Spleen (tissue), 11 donors: Measurements from ENCODE around the gene SRSF2. TPM values are rescaled to one million over a fixed set of nuclear protein-coding genes. Genes with fewer than 3 reads are reported as not detected.
"Not testable (repeated sequence)": the region's sequence is repeated elsewhere in the genome, so short reads cannot be mapped to it uniquely, and the experiment has no call there.

ENCODE experiments used
- DNase-seq: peaks from one replicate; pipeline ENCODE4 v3.0.0-alpha.2; 2020
- H3K27ac ChIP-seq, 8 donors: fragments of 200-600 bp; sonication (generic) in 7 of 8; 1 replicate in 4 of 8; 2 replicates in 4 of 8; pipeline versions ENCODE4 v1.5.0 to v1.8.0; 2016 to 2021; ENCODE audit warnings: inconsistent platforms in 4 of 8, mild to moderate bottlenecking in 4 of 8, moderate library complexity in 1 of 8
- H3K27me3 ChIP-seq, 7 donors: fragments of 200-600 bp; sonication (generic) in 6 of 7; replicated peaks in 1 of 7; 1 replicate in 4 of 7; 2 replicates in 3 of 7; pipeline versions ENCODE4 v1.5.0 to v1.8.0; 2016 to 2021; ENCODE audit warnings: inconsistent platforms in 3 of 7, mild to moderate bottlenecking in 1 of 7
- H3K36me3 ChIP-seq, 6 donors: fragments of 200-600 bp; sonication (generic) in 5 of 6; 1 replicate in 4 of 6; 2 replicates in 2 of 6; pipeline versions ENCODE4 v1.5.0 to v1.8.0; 2016 to 2021; ENCODE audit warnings: inconsistent platforms in 2 of 6
- H3K4me1 ChIP-seq, 6 donors: fragments of 200-600 bp; sonication (generic) in 5 of 6; 1 replicate in 3 of 6; 2 replicates in 3 of 6; pipeline versions ENCODE4 v1.5.0 to v1.8.0; 2016 to 2021; ENCODE audit warnings: inconsistent platforms in 3 of 6
- H3K4me3 ChIP-seq, 8 donors: fragments of 200-600 bp; sonication (generic) in 7 of 8; 1 replicate in 4 of 8; 2 replicates in 4 of 8; pipeline versions ENCODE4 v1.5.0 to v1.8.0; 2016 to 2021; ENCODE audit warnings: inconsistent platforms in 4 of 8, mild to moderate bottlenecking in 4 of 8, moderate library complexity in 2 of 8
- H3K9me3 ChIP-seq, 8 donors: fragments of 200-600 bp; sonication (generic) in 7 of 8; 1 replicate in 4 of 8; 2 replicates in 4 of 8; pipeline versions ENCODE4 v1.5.0 to v1.8.0; 2016 to 2021; ENCODE audit warnings: inconsistent platforms in 4 of 8
- CTCF ChIP-seq, 11 experiments: fragments of 200-600 bp in 7 of 11; fragments of 450-650 bp in 4 of 11; sonication (generic) in 4 of 11; IDR thresholded peaks in 8 of 11; conservative IDR thresholded peaks in 3 of 11; 1 replicate in 7 of 11; 2 replicates in 4 of 11; pipeline versions ENCODE4 v1.4.0 to v1.8.0; 2016 to 2021; ENCODE audit warnings: antibody characterized with exemption in 11 of 11, inconsistent platforms in 4 of 11, mild to moderate bottlenecking in 1 of 11
- POLR2A ChIP-seq, 3 donors: fragments of 450-650 bp; IDR thresholded peaks; one replicate each; pipeline ENCODE4 v1.5.1; 2017; ENCODE audit warnings: antibody characterized with exemption in 3 of 3, mild to moderate bottlenecking in 1 of 3
- POLR2AphosphoS5 ChIP-seq, 3 donors: sonication (generic); formaldehyde crosslinking; IDR thresholded peaks; one replicate each; pipeline ENCODE4 v1.5.1; 2017; ENCODE audit warnings: antibody characterized with exemption in 3 of 3
- WGBS, 5 donors: extraction: QIAGEN DNeasy Blood & Tissue Kit in 3 of 5; methylation state at CpG; one replicate each; pipeline versions ENCODE4 v1.1.5 to v1.1.7; 2013 to 2018; 5-methylcytosine and 5-hydroxymethylcytosine counted together
- intact Hi-C: fragments of 100-400 bp; cut with DNase I; formaldehyde crosslinking; loops from one replicate; pipeline ENCODE4 v1.15.0; 2023; ENCODE audit warnings: low total_unique reads
- polyA plus RNA-seq, 3 donors: library from polyadenylated mRNA; stranded (reverse); fragments of 200-250 nt; gene quantifications; one replicate each; pipeline ENCODE4 v1.2.1, GENCODE V29; 2013
- total RNA-seq, 7 donors: library from RNA; depleted of rRNA in 3 of 7; stranded (reverse); fragments of >200 nt in 3 of 7; fragmentation: NEBNext Ultra II Directional in 4 of 7; extraction: Animal tissue kit (Norgen Biotek cat#: 25700) in 4 of 7; gene quantifications; one replicate each; pipeline versions ENCODE4 v1.1.0 to v1.2.1, GENCODE V29; 2016 to 2021
- donor health status: healthy with polysubstance abuse.
- donor health status: DM: no; HTN: no; CAD: no; lungs with moderate emphysema.
- donor health status: DM: no; HTN: no; CAD: no.
- donor health status: Bipolar disorder and iron deficiency.
- donor health status: healthy.
- donor health status: DM: no; HTN: no; CAD: no.
- donor health status: DM: yes; HTN: yes; CAD: no.

Gene SRSF2
- total and polyA plus RNA-seq, 10 donors = 159 to 239 (median 196) TPM

- WGBS, 5 donors = 76 to 83% (median 79%) methylated on average over 2 of the region's 2 CpGs
- Histone ChIP-seq H3K36me3 (peaks cover 0 to 80% (median 57%) of the 10 kb centered on the region in 6 donors), H3K4me3 (peak overlapping the region in 1 of 8 donors; percentile 56), H3K27ac (peak overlapping the region in 7 of 8 donors; percentile 72 to 92 (median 87)), H3K9me3 (no peaks in the 10 kb centered on the region), H3K4me1 (peaks cover 17 to 82% (median 43%) of the 10 kb centered on the region in 6 donors), H3K27me3 (no peaks in the 10 kb centered on the region)
- intact Hi-C loops = no loop called here
- peak; percentile 72 for DNase-seq
- TF ChIP-seq POLR2AphosphoS5 (IDR thresholded peaks at IDR 0.05) (no peak), CTCF (IDR thresholded peaks at IDR 0.05 in 8 of 11, conservative IDR thresholded peaks at IDR 0.05 in 3 of 11) (no peak), POLR2A (IDR thresholded peaks at IDR 0.05) (no peak)
These were observed 21.7 kb downstream of the SRSF2 start for GRCh38 chr17:76715496-76715830.

- peaks cover 17 to 84% (median 47%) of the 10 kb centered on the region in 6 donors for H3K4me1 ChIP-seq
- TF ChIP-seq POLR2AphosphoS5 (IDR thresholded peaks at IDR 0.05) = peak in 1 of 3 donors; percentile 28
- peak; percentile 61 to 89 (median 74) for TF ChIP-seq CTCF (IDR thresholded peaks at IDR 0.05 in 8 of 11, conservative IDR thresholded peaks at IDR 0.05 in 3 of 11)
- TF ChIP-seq POLR2A (IDR thresholded peaks at IDR 0.05) = no peak
- 4 to 13% (median 11%) methylated on average over 4 of the region's 4 CpGs for WGBS, 5 donors
- H3K9me3 ChIP-seq = no peaks in the 10 kb centered on the region
- intact Hi-C loops = no loop called here
- peaks cover 0 to 75% (median 52%) of the 10 kb centered on the region in 6 donors for H3K36me3 ChIP-seq
- H3K27me3 ChIP-seq = peaks cover 0 to 4% (median 0%) of the 10 kb centered on the region in 7 donors
- peak overlapping the region in 1 of 8 donors; percentile 56 for H3K4me3 ChIP-seq
- peak; percentile 89 for DNase-seq
- H3K27ac ChIP-seq = peak overlapping the region in 7 of 8 donors; percentile 72 to 92 (median 87)
These were observed 22.2 kb downstream of the SRSF2 start for GRCh38 chr17:76714822-76715495.

GRCh38 chr17:76714336-76714735 is 22.8 kb downstream of the SRSF2 start:
- Histone ChIP-seq H3K9me3 (no peaks in the 10 kb centered on the region), H3K36me3 (peaks cover 0 to 69% (median 45%) of the 10 kb centered on the region in 6 donors), H3K27ac (peak overlapping the region in 7 of 8 donors; percentile 72 to 92 (median 87)), H3K27me3 (peaks cover 0 to 5% (median 0%) of the 10 kb centered on the region in 7 donors), H3K4me1 (peaks cover 17 to 87% (median 53%) of the 10 kb centered on the region in 6 donors), H3K4me3 (peak overlapping the region in 1 of 8 donors; percentile 56)
- intact Hi-C loops = no loop called here
- TF ChIP-seq CTCF (IDR thresholded peaks at IDR 0.05 in 8 of 11, conservative IDR thresholded peaks at IDR 0.05 in 3 of 11) (no peak), POLR2A (IDR thresholded peaks at IDR 0.05) (no peak), POLR2AphosphoS5 (IDR thresholded peaks at IDR 0.05) (no peak)
- peak; percentile 47 for DNase-seq
- WGBS, 5 donors = 71 to 84% (median 72%) methylated on average over 5 of the region's 5 CpGs

GRCh38 chr17:76713765-76714164 is 23.4 kb downstream of the SRSF2 start:
- TF ChIP-seq CTCF (IDR thresholded peaks at IDR 0.05 in 8 of 11, conservative IDR thresholded peaks at IDR 0.05 in 3 of 11) (no peak), POLR2AphosphoS5 (IDR thresholded peaks at IDR 0.05) (no peak), POLR2A (IDR thresholded peaks at IDR 0.05) (no peak)
- Histone ChIP-seq H3K36me3 (peaks cover 0 to 63% (median 40%) of the 10 kb centered on the region in 6 donors), H3K9me3 (no peaks in the 10 kb centered on the region), H3K27ac (peak overlapping the region in 1 of 8 donors; percentile 87), H3K4me3 (no peak overlapping the region), H3K27me3 (peaks cover 0 to 5% (median 0%) of the 10 kb centered on the region in 7 donors), H3K4me1 (peaks cover 19 to 91% (median 58%) of the 10 kb centered on the region in 6 donors)
- intact Hi-C loops = no loop called here
- peak; percentile 50 for DNase-seq
- WGBS, 5 donors = 93 to 98% (median 96%) methylated on average over 7 of the region's 7 CpGs

GRCh38 chr17:76712321-76712720 is 24.8 kb downstream of the SRSF2 start:
- H3K27me3 ChIP-seq, H3K9me3 ChIP-seq, intact Hi-C loops, H3K4me3 ChIP-seq: not testable (repeated sequence)
- WGBS, 5 donors = 72 to 90% (median 75%) methylated on average over 7 of the region's 7 CpGs
- peak; percentile 23 for DNase-seq
- H3K36me3 ChIP-seq = peaks cover 0 to 49% (median 25%) of the 10 kb centered on the region in 6 donors
- peak overlapping the region in 5 of 8 donors; percentile 78 to 89 (median 80) for H3K27ac ChIP-seq
- H3K4me1 ChIP-seq = peaks cover 25 to 92% (median 67%) of the 10 kb centered on the region in 6 donors
